ENCODE data around the gene MAGOHB. TPM values are rescaled to one million over a fixed set of nuclear protein-coding genes. Genes with fewer than 3 reads are reported as not detected.
"Not testable (repeated sequence)": the region's sequence is repeated elsewhere in the genome, so short reads cannot be mapped to it uniquely, and the experiment has no call there.

The MAGOHB gene
- 10 to 100 TPM; 10.9 to 34.1 (median 17.4) TPM for total RNA-seq

DNA sequence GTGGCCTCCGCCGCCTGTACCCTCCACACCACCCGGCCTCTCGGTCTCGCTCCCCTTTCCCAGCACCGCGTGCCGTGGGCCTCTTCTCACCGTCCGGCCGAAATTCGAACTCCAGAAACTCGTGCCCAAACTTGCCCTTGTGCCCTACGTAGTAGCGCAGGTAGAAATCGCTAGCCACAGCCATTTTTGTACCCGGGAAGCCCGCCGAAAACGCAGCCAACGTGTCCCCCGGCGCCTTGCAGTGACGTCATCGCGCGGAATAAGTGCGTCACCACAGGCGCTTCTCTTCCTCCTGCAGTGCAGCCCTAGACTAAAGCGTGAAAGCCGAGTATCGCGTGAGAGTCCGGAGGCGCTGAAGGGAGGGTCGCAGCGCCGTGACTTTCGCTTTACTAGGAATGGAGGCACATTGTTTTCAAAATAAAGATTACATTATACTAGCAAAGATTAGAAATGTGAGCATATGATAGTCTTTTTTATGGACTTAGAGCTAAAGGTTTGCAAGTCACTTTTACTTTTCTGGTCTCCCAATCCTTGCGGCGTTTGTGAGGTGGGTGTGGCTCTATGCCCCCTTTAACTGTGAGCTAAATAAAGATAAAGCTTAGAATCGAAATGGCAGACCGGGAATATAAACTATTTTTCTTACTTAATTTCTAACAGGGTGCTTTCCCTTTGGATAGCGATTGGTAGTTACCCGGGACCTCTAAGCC is at the start of gene MAGOHB:
Gene MAGOHB (minus strand): TSS at position 261 of the 707 bp plus-strand sequence. CDS start 77 bp downstream, at position 184.
- intact Hi-C loops (cut with DNase I; ENCODE audit: low total_unique reads): no loop called here
- DNase-seq (ENCODE audit: low spot score in 2 of 2): peak; percentile 92 to 97
- H3K27me3 ChIP-seq: no peaks in the 10 kb centered on the region
- H3K36me3 ChIP-seq: no peaks in the 10 kb centered on the region
- no peaks in the 10 kb centered on the region for H3K4me1 ChIP-seq
- TF ChIP-seq, protein P1, sequence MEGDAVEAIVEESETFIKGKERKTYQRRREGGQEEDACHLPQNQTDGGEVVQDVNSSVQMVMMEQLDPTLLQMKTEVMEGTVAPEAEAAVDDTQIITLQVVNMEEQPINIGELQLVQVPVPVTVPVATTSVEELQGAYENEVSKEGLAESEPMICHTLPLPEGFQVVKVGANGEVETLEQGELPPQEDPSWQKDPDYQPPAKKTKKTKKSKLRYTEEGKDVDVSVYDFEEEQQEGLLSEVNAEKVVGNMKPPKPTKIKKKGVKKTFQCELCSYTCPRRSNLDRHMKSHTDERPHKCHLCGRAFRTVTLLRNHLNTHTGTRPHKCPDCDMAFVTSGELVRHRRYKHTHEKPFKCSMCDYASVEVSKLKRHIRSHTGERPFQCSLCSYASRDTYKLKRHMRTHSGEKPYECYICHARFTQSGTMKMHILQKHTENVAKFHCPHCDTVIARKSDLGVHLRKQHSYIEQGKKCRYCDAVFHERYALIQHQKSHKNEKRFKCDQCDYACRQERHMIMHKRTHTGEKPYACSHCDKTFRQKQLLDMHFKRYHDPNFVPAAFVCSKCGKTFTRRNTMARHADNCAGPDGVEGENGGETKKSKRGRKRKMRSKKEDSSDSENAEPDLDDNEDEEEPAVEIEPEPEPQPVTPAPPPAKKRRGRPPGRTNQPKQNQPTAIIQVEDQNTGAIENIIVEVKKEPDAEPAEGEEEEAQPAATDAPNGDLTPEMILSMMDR (IDR thresholded peaks at IDR 0.05): no peak
- TF ChIP-seq POLR2AphosphoS5 (IDR thresholded peaks at IDR 0.05): peak; percentile 98
- no peak for TF ChIP-seq POLR2A (IDR thresholded peaks at IDR 0.05)
- H3K4me3 ChIP-seq: peak within 1 kb of the TSS; percentile 73 to 94 (median 81)
- H3K9me3 ChIP-seq: no peaks in the 10 kb centered on the region
- H3K27ac ChIP-seq: peak within 1 kb of the TSS; percentile 93 to 96

DNA sequence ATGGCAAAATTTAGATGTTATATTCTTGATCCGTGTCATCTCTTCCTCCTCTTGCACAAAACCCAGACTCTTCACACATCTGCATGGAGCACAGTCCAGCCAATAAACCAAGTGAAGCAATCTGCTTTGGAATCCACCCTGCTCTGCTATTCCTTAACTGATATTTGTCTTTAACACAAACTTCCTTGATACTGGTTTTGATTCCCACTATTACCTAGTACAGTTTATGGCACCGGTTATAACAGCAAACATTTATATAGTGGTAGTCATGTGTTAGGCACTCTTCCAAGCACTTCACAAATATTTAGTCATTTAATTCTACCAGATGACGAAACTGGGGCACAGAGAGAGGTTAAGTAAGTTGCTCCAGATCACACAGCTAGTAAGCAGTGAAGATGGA is 47.9 kb upstream of the MAGOHB start:
- Histone ChIP-seq H3K4me3 (no peak overlapping the region), H3K27me3 (no peaks in the 10 kb centered on the region), H3K9me3 (no peaks in the 10 kb centered on the region), H3K36me3 (no peaks in the 10 kb centered on the region), H3K4me1 (no peaks in the 10 kb centered on the region), H3K27ac (no peak overlapping the region)
- intact Hi-C loops (cut with DNase I; ENCODE audit: low total_unique reads): no loop called here
- TF ChIP-seq POLR2A (IDR thresholded peaks at IDR 0.05) (no peak), POLR2AphosphoS5 (IDR thresholded peaks at IDR 0.05) (no peak)
- TF ChIP-seq, protein P1 (IDR thresholded peaks at IDR 0.05): no peak
- DNase-seq (ENCODE audit: low spot score in 2 of 2): no peak

DNA sequence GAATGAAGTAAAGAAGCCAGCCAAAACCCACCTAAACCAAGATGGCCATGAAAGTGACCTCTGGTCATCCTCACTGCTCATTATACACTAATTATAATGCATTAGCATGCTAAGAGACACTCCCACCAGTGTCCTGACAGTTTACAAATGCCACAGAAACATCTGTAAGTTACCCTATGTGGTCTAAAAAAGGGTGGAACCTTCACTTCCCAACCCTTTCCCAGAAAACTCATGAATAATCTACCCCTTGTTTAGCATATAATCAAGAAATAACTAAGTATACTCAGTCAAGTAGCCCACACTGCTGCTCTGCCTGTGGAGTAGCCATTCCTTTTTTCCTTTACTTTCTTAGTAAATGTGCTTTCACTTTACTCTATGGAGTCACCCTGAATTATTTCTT is 40.6 kb upstream of the MAGOHB start:
- Histone ChIP-seq H3K36me3 (no peaks in the 10 kb centered on the region), H3K27ac (no peak overlapping the region), H3K4me3 (no peak overlapping the region), H3K4me1 (no peaks in the 10 kb centered on the region), H3K9me3 (no peaks in the 10 kb centered on the region), H3K27me3 (no peaks in the 10 kb centered on the region)
- DNase-seq (ENCODE audit: low spot score in 2 of 2): no peak
- no peak for TF ChIP-seq POLR2A (IDR thresholded peaks at IDR 0.05)
- TF ChIP-seq POLR2AphosphoS5 (IDR thresholded peaks at IDR 0.05): no peak
- TF ChIP-seq, protein P1 (IDR thresholded peaks at IDR 0.05): no peak
- intact Hi-C loops (cut with DNase I; ENCODE audit: low total_unique reads): no loop called here

- Histone ChIP-seq H3K36me3 (no peaks in the 10 kb centered on the region), H3K9me3 (peaks cover 0 to 1% of the 10 kb centered on the region in 2 donors), H3K4me1 (no peaks in the 10 kb centered on the region), H3K4me3 (no peak overlapping the region), H3K27ac (no peak overlapping the region), H3K27me3 (no peaks in the 10 kb centered on the region)
- TF ChIP-seq POLR2A (IDR thresholded peaks at IDR 0.05): no peak
- no peak for TF ChIP-seq POLR2AphosphoS5 (IDR thresholded peaks at IDR 0.05)
- TF ChIP-seq, protein P1 (IDR thresholded peaks at IDR 0.05): no peak
- DNase-seq (ENCODE audit: low spot score in 2 of 2): no peak
- intact Hi-C loops (cut with DNase I; ENCODE audit: low total_unique reads): no loop called here
Measured at GRCh38 chr12:10652192-10652591, 38.8 kb upstream of the MAGOHB start.

DNA sequence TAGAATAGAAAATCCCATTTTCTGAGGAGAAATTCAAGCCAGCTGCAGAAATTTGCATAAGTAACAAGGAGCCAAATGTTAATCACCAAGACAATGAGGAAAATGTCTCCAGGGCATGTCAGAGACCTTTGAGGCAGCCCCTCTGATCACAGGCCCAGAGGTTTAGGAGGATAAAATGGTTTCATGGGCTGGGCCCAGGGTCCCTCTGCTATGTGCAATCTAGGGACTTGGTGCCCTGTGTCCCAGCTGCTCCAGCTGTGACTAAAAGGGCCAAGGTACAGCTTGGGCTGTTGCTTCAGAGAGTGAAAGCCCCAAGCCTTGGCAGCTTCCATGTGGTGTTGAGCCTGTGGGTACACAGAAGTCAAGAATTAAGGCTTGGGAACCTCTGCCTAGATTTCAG is 33.2 kb upstream of the MAGOHB start:
- H3K36me3 ChIP-seq; H3K4me3 ChIP-seq; DNase-seq (ENCODE audit: low spot score in 2 of 2); H3K27ac ChIP-seq; H3K27me3 ChIP-seq; H3K4me1 ChIP-seq; intact Hi-C loops (cut with DNase I; ENCODE audit: low total_unique reads): not testable (repeated sequence)
- H3K9me3 ChIP-seq: peaks cover 6 to 12% of the 10 kb centered on the region in 2 donors
